GM19372 (cell line): ENCODE measurements around the gene FBN1.

ENCODE experiments used
- ATAC-seq: cut with Tn5 transposase; IDR thresholded peaks from one replicate; pipeline ENCODE4 v1.9.1; 2021; ENCODE audit warnings: mild to moderate bottlenecking, low read depth, moderate library complexity; ENCODE audit not compliant: unreplicated experiment

FBN1 gene

GRCh38 chr15:48653216-48653615, 7.7 kb upstream of the FBN1 start:
- ATAC-seq, result no peak

GRCh38 chr15:48652510-48653076, 7.1 kb upstream of the FBN1 start:
- ATAC-seq, result no peak

GRCh38 chr15:48650931-48651330, 5.4 kb upstream of the FBN1 start:
- no peak for ATAC-seq

GRCh38 chr15:48647962-48648361, 2.5 kb upstream of the FBN1 start:
- no peak for ATAC-seq

- peak; percentile 7 for ATAC-seq
Measured at GRCh38 chr15:48646331-48646730, 822 bp upstream of the FBN1 start.

GRCh38 chr15:48644827-48645557, 517 bp downstream of the FBN1 start:
- ATAC-seq, result peak; percentile 47

- peak; percentile 16 for ATAC-seq
Measured at GRCh38 chr15:48644467-48644826, 1.1 kb downstream of the FBN1 start.

- ATAC-seq, result no peak
Measured at GRCh38 chr15:48643776-48644466, 1.6 kb downstream of the FBN1 start.

GRCh38 chr15:48643206-48643605, 2.3 kb downstream of the FBN1 start:
- no peak for ATAC-seq

- ATAC-seq, result no peak
Measured at GRCh38 chr15:48642795-48643194, 2.7 kb downstream of the FBN1 start.

- ATAC-seq, result no peak
Measured at GRCh38 chr15:48641416-48641815, 4.1 kb downstream of the FBN1 start.

- no peak for ATAC-seq
Measured at GRCh38 chr15:48638963-48639362, 6.5 kb downstream of the FBN1 start.

GRCh38 chr15:48637639-48638038, 7.9 kb downstream of the FBN1 start:
- ATAC-seq, result no peak

GRCh38 chr15:48636511-48636910, 9.0 kb downstream of the FBN1 start:
- ATAC-seq, result no peak

- no peak for ATAC-seq
Measured at GRCh38 chr15:48634893-48635292, 10.6 kb downstream of the FBN1 start.

GRCh38 chr15:48634096-48634495, 11.4 kb downstream of the FBN1 start:
- no peak for ATAC-seq

- ATAC-seq, result no peak
Measured at GRCh38 chr15:48632651-48633050, 12.9 kb downstream of the FBN1 start.

- no peak for ATAC-seq
Measured at GRCh38 chr15:48631176-48631770, 14.2 kb downstream of the FBN1 start.

GRCh38 chr15:48630245-48630644, 15.3 kb downstream of the FBN1 start:
- no peak for ATAC-seq

GRCh38 chr15:48628832-48629231, 16.7 kb downstream of the FBN1 start:
- no peak for ATAC-seq

GRCh38 chr15:48627260-48627940, 18.1 kb downstream of the FBN1 start:
- no peak for ATAC-seq
